Neural cell (in vitro differentiated cells): ENCODE results near the gene TTC9B.

Source experiments
- TF ChIP-seq, protein P1 (sequence below): fragments of 450-650 bp; IDR thresholded peaks from 2 replicates; pipeline ENCODE4 v1.5.1; 2014; ENCODE audit warnings: antibody characterized with exemption, mild to moderate bottlenecking, moderate library complexity; ENCODE audit not compliant: poor library complexity, severe bottlenecking
- TF ChIP-seq, protein P2 (sequence below): IDR thresholded peaks from 2 replicates; pipeline ENCODE4 v1.6.1; 2012; ENCODE audit warnings: borderline replicate concordance

DNA sequence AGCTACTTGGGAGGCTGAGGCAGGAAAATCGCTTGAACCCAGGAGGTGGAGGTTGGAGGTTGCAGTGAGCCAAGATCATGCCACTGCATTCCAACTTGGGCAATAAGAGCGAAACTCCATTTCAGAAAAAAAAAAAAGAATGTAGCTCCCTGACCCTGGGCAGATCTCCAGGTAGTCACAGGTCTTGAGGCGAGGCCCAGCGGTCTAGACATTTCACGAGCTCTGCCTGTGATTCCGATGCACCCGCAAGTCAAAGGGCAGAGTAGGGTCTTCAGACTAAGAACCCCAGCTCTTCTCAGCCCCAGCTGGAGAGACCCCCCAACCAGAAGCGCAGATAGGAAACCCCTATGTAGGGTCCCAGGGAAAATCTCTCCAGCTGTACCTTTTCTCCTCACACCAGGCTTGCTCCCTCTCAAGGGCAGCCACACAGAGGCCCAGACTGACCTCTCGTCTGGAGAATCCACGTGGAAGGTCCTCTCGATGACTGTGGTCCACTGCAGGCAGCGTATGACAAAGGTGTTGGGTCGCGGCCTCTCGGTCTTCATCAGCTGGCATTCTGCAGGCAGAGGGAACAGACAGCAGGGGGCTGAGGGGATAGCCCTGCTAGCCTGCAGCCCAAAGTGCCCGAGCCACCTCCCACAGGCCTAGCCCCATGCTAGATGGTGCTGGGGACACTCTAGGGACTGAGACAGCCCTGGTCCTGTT is 36.7 kb upstream of the TTC9B start:
- TF ChIP-seq, protein P1, sequence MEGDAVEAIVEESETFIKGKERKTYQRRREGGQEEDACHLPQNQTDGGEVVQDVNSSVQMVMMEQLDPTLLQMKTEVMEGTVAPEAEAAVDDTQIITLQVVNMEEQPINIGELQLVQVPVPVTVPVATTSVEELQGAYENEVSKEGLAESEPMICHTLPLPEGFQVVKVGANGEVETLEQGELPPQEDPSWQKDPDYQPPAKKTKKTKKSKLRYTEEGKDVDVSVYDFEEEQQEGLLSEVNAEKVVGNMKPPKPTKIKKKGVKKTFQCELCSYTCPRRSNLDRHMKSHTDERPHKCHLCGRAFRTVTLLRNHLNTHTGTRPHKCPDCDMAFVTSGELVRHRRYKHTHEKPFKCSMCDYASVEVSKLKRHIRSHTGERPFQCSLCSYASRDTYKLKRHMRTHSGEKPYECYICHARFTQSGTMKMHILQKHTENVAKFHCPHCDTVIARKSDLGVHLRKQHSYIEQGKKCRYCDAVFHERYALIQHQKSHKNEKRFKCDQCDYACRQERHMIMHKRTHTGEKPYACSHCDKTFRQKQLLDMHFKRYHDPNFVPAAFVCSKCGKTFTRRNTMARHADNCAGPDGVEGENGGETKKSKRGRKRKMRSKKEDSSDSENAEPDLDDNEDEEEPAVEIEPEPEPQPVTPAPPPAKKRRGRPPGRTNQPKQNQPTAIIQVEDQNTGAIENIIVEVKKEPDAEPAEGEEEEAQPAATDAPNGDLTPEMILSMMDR: no peak
- TF ChIP-seq, protein P2, sequence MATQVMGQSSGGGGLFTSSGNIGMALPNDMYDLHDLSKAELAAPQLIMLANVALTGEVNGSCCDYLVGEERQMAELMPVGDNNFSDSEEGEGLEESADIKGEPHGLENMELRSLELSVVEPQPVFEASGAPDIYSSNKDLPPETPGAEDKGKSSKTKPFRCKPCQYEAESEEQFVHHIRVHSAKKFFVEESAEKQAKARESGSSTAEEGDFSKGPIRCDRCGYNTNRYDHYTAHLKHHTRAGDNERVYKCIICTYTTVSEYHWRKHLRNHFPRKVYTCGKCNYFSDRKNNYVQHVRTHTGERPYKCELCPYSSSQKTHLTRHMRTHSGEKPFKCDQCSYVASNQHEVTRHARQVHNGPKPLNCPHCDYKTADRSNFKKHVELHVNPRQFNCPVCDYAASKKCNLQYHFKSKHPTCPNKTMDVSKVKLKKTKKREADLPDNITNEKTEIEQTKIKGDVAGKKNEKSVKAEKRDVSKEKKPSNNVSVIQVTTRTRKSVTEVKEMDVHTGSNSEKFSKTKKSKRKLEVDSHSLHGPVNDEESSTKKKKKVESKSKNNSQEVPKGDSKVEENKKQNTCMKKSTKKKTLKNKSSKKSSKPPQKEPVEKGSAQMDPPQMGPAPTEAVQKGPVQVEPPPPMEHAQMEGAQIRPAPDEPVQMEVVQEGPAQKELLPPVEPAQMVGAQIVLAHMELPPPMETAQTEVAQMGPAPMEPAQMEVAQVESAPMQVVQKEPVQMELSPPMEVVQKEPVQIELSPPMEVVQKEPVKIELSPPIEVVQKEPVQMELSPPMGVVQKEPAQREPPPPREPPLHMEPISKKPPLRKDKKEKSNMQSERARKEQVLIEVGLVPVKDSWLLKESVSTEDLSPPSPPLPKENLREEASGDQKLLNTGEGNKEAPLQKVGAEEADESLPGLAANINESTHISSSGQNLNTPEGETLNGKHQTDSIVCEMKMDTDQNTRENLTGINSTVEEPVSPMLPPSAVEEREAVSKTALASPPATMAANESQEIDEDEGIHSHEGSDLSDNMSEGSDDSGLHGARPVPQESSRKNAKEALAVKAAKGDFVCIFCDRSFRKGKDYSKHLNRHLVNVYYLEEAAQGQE: no peak
